SU-DHL-6 (cell line): Measurements from ENCODE around the gene EVL.

Experiments used
- H2AFZ ChIP-seq: fragments of 200-600 bp; sonication (generic); 2 replicates; pipeline ENCODE4 v1.6.1; 2014; ENCODE audit warnings: low read depth, mild to moderate bottlenecking, moderate library complexity, mixed read lengths, antibody characterized with exemption, low read length; ENCODE audit not compliant: severe bottlenecking
- H3F3A ChIP-seq: fragments of 200-600 bp; shearing (Covaris generic); 2 replicates; pipeline ENCODE4 v1.6.0; 2016; ENCODE audit warnings: antibody characterized with exemption, mild to moderate bottlenecking; ENCODE audit not compliant: insufficient read depth
- H3K27ac ChIP-seq: fragments of 200-600 bp; sonication (generic); 2 replicates; pipeline ENCODE4 v1.5.1; 2016; ENCODE audit warnings: low read depth, mild to moderate bottlenecking, low read length, moderate library complexity, mixed read lengths
- H3K27me3 ChIP-seq: fragments of 200-600 bp; sonication (generic), shearing (Covaris generic); 2 replicates; pipeline ENCODE4 v1.6.0; 2014; ENCODE audit warnings: mild to moderate bottlenecking, low read length
- H3K36me3 ChIP-seq: fragments of 200-600 bp; sonication (generic); 2 replicates; pipeline ENCODE4 v1.6.1; 2014; ENCODE audit warnings: mild to moderate bottlenecking, low read length, mixed read lengths
- H3K4me2 ChIP-seq: fragments of 300-600, 200-600 bp; shearing (Covaris generic), sonication (generic); 2 replicates; pipeline ENCODE4 v1.6.0; 2014; ENCODE audit warnings: low read length, low read depth, mild to moderate bottlenecking; ENCODE audit not compliant: poor library complexity, severe bottlenecking
- H3K4me3 ChIP-seq: fragments of 200-600 bp; sonication (generic); 2 replicates; pipeline ENCODE4 v1.5.1; 2014; ENCODE audit warnings: antibody characterized with exemption, low read length, mild to moderate bottlenecking, mixed read lengths; ENCODE audit not compliant: insufficient read depth, poor library complexity, severe bottlenecking
- H3K79me2 ChIP-seq: fragments of 200-600 bp; sonication (generic); 2 replicates; pipeline ENCODE4 v1.6.1; 2014; ENCODE audit warnings: mild to moderate bottlenecking, low read length, moderate library complexity; ENCODE audit not compliant: insufficient read depth
- H3K9ac ChIP-seq: fragments of 200-600 bp; sonication (generic); 2 replicates; pipeline ENCODE4 v1.7.0; 2014; ENCODE audit warnings: mild to moderate bottlenecking, low read length
- H3K9me2 ChIP-seq: fragments of 200-600 bp; sonication (generic); replicated peaks from 2 replicates; pipeline ENCODE4 v1.6.1; 2014; ENCODE audit warnings: low read length; ENCODE audit not compliant: insufficient read depth
- H3K9me3 ChIP-seq: fragments of 200-600 bp; sonication (generic); 2 replicates; pipeline ENCODE4 v1.6.1; 2014; ENCODE audit warnings: low read length, mixed read lengths; ENCODE audit not compliant: insufficient read depth
- H4K20me1 ChIP-seq: fragments of 200-600 bp; sonication (generic); 2 replicates; pipeline ENCODE4 v1.6.1; 2014; ENCODE audit warnings: low read depth, mild to moderate bottlenecking, antibody characterized with exemption, low read length, moderate library complexity, mixed read lengths
- CTCF ChIP-seq: fragments of 200-600 bp; sonication (generic); IDR thresholded peaks from one replicate; pipeline ENCODE4 v1.5.1; 2017; ENCODE audit warnings: antibody characterized with exemption, mild to moderate bottlenecking, low read length, moderate library complexity; ENCODE audit not compliant: insufficient read depth, poor library complexity, severe bottlenecking
- EZH2phosphoT487 ChIP-seq: fragments of 200-600 bp; sonication (generic), shearing (Covaris generic); conservative IDR thresholded peaks from 2 replicates; pipeline ENCODE4 v1.6.1; 2018; ENCODE audit warnings: mild to moderate bottlenecking, antibody characterized with exemption, low read length, moderate library complexity, mixed read lengths

The EVL gene

GRCh38 chr14:100117633-100118395 lies 52.6 kb downstream of the EVL start:
- Histone ChIP-seq H3K79me2 (no peaks in the 10 kb centered on the region), H3K4me3 (no peak overlapping the region), H4K20me1 (no peaks in the 10 kb centered on the region), H3K9ac (no peak overlapping the region), H3K27me3 (no peaks in the 10 kb centered on the region), H3K27ac (no peak overlapping the region), H3K4me2 (no peak overlapping the region), H3K36me3 (no peaks in the 10 kb centered on the region), H3K9me3 (no peaks in the 10 kb centered on the region), H3K9me2 (no peaks in the 10 kb centered on the region), H3F3A (no peaks in the 10 kb centered on the region), H2AFZ (no peak overlapping the region)
- TF ChIP-seq EZH2phosphoT487 (no peak), CTCF (no peak)

- no peak overlapping the region for H3K4me2 ChIP-seq
- no peaks in the 10 kb centered on the region for H3K9me2 ChIP-seq
- H3K9me3 ChIP-seq = no peaks in the 10 kb centered on the region
- no peaks in the 10 kb centered on the region for H3K79me2 ChIP-seq
- H3F3A ChIP-seq = no peaks in the 10 kb centered on the region
- no peak overlapping the region for H3K27ac ChIP-seq
- no peak overlapping the region for H2AFZ ChIP-seq
- H3K4me3 ChIP-seq = no peak overlapping the region
- H3K27me3 ChIP-seq = no peaks in the 10 kb centered on the region
- H4K20me1 ChIP-seq = no peaks in the 10 kb centered on the region
- H3K9ac ChIP-seq = no peak overlapping the region
- no peaks in the 10 kb centered on the region for H3K36me3 ChIP-seq
- TF ChIP-seq CTCF (no peak), EZH2phosphoT487 (no peak)
Measured at GRCh38 chr14:100118396-100119011, 53.3 kb downstream of the EVL start.

GRCh38 chr14:100119251-100119650 lies 54.0 kb downstream of the EVL start:
- H3K36me3 ChIP-seq = no peaks in the 10 kb centered on the region
- H4K20me1 ChIP-seq = no peaks in the 10 kb centered on the region

More at GRCh38 chr14:100119251-100119650, 54.0 kb downstream of the EVL start:
- Histone ChIP-seq H3K27me3 (no peaks in the 10 kb centered on the region), H3K27ac (no peak overlapping the region), H3K79me2 (no peaks in the 10 kb centered on the region), H3K4me2 (no peak overlapping the region), H3F3A (no peaks in the 10 kb centered on the region), H3K9ac (no peak overlapping the region), H3K9me2 (no peaks in the 10 kb centered on the region), H3K4me3 (no peak overlapping the region), H3K9me3 (no peaks in the 10 kb centered on the region), H2AFZ (no peak overlapping the region)
- TF ChIP-seq EZH2phosphoT487 (no peak), CTCF (no peak)
